ENCODE data around the gene APOBEC3F.
"Not testable (repeated sequence)": the region's sequence is repeated elsewhere in the genome, so short reads cannot be mapped to it uniquely, and the experiment has no call there.

APOBEC3F gene

DNA sequence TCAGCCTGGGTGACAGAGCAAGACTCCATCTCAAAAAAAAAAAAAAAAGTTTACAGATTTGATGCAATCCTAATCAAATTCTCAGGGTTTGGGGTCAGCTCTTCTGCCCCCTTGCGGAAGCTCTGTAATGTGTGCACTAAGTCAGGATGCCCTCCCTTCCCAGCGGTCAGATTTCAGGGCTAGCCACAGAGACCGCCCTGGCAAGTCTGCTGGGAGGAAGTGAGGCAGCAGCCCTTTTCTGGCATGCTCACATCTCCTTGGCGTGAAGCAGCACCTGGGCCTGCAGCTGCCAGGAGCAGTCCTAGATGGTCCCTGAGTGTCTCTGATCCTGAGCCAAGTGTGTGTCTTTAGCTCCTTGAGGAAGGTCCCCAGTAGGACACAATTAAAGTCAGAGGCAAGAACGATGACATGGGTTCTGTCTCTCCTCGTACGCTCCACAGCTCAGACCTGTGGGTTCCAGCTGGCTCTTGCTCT is 37.5 kb upstream of the APOBEC3F start:
- Histone ChIP-seq H3K9ac (ENCODE audit: low read length) (no peak overlapping the region), H4K20me1 (ENCODE audit: insufficient read depth, low read length) (no peaks in the 10 kb centered on the region), H3K4me3 (ENCODE audit: low read depth, low read length, poor library complexity, severe bottlenecking) (no peak overlapping the region), H3K27ac (ENCODE audit: low read depth, low read length, poor library complexity, severe bottlenecking) (no peak overlapping the region), H3K36me3 (ENCODE audit: insufficient read depth, low read length) (no peaks in the 10 kb centered on the region), H2AFZ (ENCODE audit: low read length) (no peak overlapping the region), H3K9me2 (ENCODE audit: low read depth, low read length) (no peaks in the 10 kb centered on the region), H3K4me1 (ENCODE audit: insufficient read depth, low read length, severe bottlenecking) (no peaks in the 10 kb centered on the region), H3K79me2 (ENCODE audit: insufficient read depth, low read length) (no peaks in the 10 kb centered on the region), H3K9me3 (ENCODE audit: low read length) (no peaks in the 10 kb centered on the region), H3F3A (ENCODE audit: insufficient read depth, low read length) (no peaks in the 10 kb centered on the region), H3K4me2 (ENCODE audit: low read length) (no peak overlapping the region), H3K27me3 (ENCODE audit: insufficient read depth, low read length) (no peaks in the 10 kb centered on the region)
- TF ChIP-seq CTCF (IDR thresholded peaks at IDR 0.05; ENCODE audit: low read length) = peak; percentile 70
- TF ChIP-seq EZH2 (IDR thresholded peaks at IDR 0.05; ENCODE audit: borderline replicate concordance, low read length) = no peak

GRCh38 chr22:39007177-39007576 is 33.5 kb upstream of the APOBEC3F start:
- no peaks in the 10 kb centered on the region for H3K9me3 ChIP-seq (ENCODE audit: low read length)
- H3K27me3 ChIP-seq (ENCODE audit: insufficient read depth, low read length) = no peaks in the 10 kb centered on the region
- H3F3A ChIP-seq (ENCODE audit: insufficient read depth, low read length) = no peaks in the 10 kb centered on the region
- no peaks in the 10 kb centered on the region for H3K4me1 ChIP-seq (ENCODE audit: insufficient read depth, low read length, severe bottlenecking)
- H4K20me1 ChIP-seq (ENCODE audit: insufficient read depth, low read length) = no peaks in the 10 kb centered on the region
- H2AFZ ChIP-seq (ENCODE audit: low read length) = no peak overlapping the region
- no peak for TF ChIP-seq CTCF (IDR thresholded peaks at IDR 0.05; ENCODE audit: low read length)
- TF ChIP-seq EZH2 (IDR thresholded peaks at IDR 0.05; ENCODE audit: borderline replicate concordance, low read length) = no peak
- H3K79me2 ChIP-seq (ENCODE audit: insufficient read depth, low read length) = no peaks in the 10 kb centered on the region
- no peak overlapping the region for H3K9ac ChIP-seq (ENCODE audit: low read length)
- H3K4me2 ChIP-seq (ENCODE audit: low read length) = no peak overlapping the region
- no peak overlapping the region for H3K27ac ChIP-seq (ENCODE audit: low read depth, low read length, poor library complexity, severe bottlenecking)
- no peaks in the 10 kb centered on the region for H3K9me2 ChIP-seq (ENCODE audit: low read depth, low read length)
- H3K36me3 ChIP-seq (ENCODE audit: insufficient read depth, low read length) = no peaks in the 10 kb centered on the region
- H3K4me3 ChIP-seq (ENCODE audit: low read depth, low read length, poor library complexity, severe bottlenecking) = no peak overlapping the region

- not testable (repeated sequence) for H3K9me3 ChIP-seq (ENCODE audit: low read length); H3K4me2 ChIP-seq (ENCODE audit: low read length); H3F3A ChIP-seq (ENCODE audit: insufficient read depth, low read length); H3K79me2 ChIP-seq (ENCODE audit: insufficient read depth, low read length); H2AFZ ChIP-seq (ENCODE audit: low read length); H3K9me2 ChIP-seq (ENCODE audit: low read depth, low read length); H4K20me1 ChIP-seq (ENCODE audit: insufficient read depth, low read length); H3K27ac ChIP-seq (ENCODE audit: low read depth, low read length, poor library complexity, severe bottlenecking); H3K27me3 ChIP-seq (ENCODE audit: insufficient read depth, low read length); H3K36me3 ChIP-seq (ENCODE audit: insufficient read depth, low read length); H3K4me1 ChIP-seq (ENCODE audit: insufficient read depth, low read length, severe bottlenecking); H3K4me3 ChIP-seq (ENCODE audit: low read depth, low read length, poor library complexity, severe bottlenecking); H3K9ac ChIP-seq (ENCODE audit: low read length)
Measured at GRCh38 chr22:39008271-39008850, 32.3 kb upstream of the APOBEC3F start.

DNA sequence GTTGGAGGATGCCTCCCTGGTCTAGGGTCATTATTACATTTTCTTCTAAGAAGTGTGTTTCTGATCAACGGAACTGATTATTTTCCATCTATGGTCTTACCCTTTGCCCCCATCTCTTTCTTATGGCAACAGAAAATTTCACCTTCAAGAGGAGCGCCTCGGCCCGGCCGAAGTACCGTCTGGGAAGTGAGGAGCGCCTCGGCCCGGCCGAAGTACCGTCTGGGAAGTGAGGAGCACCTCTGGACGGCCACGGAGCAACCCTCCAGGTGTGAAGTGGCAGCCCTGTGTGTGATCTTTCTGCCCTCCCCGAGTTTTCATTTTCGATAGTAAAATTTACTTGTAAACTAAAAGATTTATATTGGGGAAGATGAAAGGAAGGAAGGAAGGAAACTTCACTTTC is 29.7 kb upstream of the APOBEC3F start:
- no peaks in the 10 kb centered on the region for H4K20me1 ChIP-seq (ENCODE audit: insufficient read depth, low read length)
- H3K4me3 ChIP-seq (ENCODE audit: low read depth, low read length, poor library complexity, severe bottlenecking) = no peak overlapping the region
- H3K4me1 ChIP-seq (ENCODE audit: insufficient read depth, low read length, severe bottlenecking) = no peaks in the 10 kb centered on the region
- H3K27ac ChIP-seq (ENCODE audit: low read depth, low read length, poor library complexity, severe bottlenecking) = no peak overlapping the region
- no peaks in the 10 kb centered on the region for H3K27me3 ChIP-seq (ENCODE audit: insufficient read depth, low read length)
- no peaks in the 10 kb centered on the region for H3K36me3 ChIP-seq (ENCODE audit: insufficient read depth, low read length)
- no peaks in the 10 kb centered on the region for H3K9me3 ChIP-seq (ENCODE audit: low read length)
- H3F3A ChIP-seq (ENCODE audit: insufficient read depth, low read length) = no peaks in the 10 kb centered on the region
- no peak overlapping the region for H3K9ac ChIP-seq (ENCODE audit: low read length)
- no peak overlapping the region for H3K4me2 ChIP-seq (ENCODE audit: low read length)
- no peak overlapping the region for H2AFZ ChIP-seq (ENCODE audit: low read length)
- TF ChIP-seq CTCF (IDR thresholded peaks at IDR 0.05; ENCODE audit: low read length) (no peak), EZH2 (IDR thresholded peaks at IDR 0.05; ENCODE audit: borderline replicate concordance, low read length) (no peak)
- no peaks in the 10 kb centered on the region for H3K79me2 ChIP-seq (ENCODE audit: insufficient read depth, low read length)
- H3K9me2 ChIP-seq (ENCODE audit: low read depth, low read length) = no peaks in the 10 kb centered on the region
